NCI-H2196 treated with DMSO at 0.1 percent for 48 hours (cell line): ENCODE data around the gene CTPS1.

Experiments
- DNase-seq: peaks from one replicate; lab custom pipeline; 2025; ENCODE audit not compliant: unreplicated experiment; lab: John Stamatoyannopoulos, UW

The CTPS1 gene

DNA sequence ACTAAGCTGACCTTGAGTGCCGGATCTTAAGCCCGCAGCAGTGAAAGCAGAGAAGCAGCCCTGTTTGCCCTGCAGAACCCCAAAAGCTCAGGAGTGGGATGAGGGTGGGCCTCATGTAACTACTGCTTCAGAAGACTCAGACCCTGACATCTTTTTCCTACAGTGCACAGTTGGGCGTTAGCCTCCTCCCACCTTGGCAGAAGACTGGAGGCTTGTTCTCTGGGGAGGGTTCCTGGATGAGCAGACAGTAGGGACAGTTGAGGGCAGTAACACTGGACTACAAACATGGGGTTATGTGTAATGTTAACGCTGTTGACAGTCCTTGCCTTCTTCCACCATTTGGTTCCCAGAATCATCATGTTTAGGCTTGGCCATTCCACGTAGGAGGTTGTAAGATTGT is 9.6 kb downstream of the CTPS1 start:
- DNase-seq: no peak

DNA sequence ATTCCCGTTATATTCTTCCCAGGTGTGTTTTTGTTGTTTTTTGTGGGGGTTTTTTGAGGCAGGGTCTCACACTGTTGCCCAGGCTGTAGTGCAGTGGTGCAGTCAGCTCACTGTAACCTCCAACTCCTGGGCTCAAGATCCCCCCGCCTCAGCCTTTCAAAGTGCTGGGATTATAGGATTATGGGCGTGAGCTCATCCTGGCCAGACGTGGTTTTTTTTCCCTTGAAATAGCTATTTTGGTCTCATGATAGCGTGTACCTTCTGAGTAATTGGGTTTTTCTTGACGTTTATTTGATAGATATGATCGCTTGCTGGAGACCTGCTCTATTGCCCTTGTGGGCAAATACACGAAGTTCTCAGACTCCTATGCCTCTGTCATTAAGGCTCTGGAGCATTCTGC is 17.6 kb downstream of the CTPS1 start:
- no peak for DNase-seq

DNA sequence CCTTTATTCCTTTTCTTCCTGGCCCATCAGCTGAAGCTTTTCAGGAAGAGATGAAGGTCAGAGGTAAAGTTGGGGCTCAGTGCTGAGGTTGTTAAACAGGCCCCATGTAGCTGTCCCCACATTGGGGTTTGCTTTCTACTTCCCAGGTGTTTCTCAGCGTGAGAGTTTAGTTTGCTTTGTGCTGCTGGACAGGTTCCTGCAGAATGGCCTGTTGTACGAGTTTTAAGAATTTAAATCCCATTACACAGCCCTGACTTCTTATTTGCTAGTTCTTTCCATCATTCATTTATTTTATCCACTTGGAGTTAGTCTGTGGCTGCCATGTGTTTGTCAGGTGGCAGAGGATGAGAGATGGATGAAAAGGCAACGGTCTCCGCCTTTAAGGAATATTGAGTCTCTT is 19.2 kb downstream of the CTPS1 start:
- DNase-seq: no peak

DNA sequence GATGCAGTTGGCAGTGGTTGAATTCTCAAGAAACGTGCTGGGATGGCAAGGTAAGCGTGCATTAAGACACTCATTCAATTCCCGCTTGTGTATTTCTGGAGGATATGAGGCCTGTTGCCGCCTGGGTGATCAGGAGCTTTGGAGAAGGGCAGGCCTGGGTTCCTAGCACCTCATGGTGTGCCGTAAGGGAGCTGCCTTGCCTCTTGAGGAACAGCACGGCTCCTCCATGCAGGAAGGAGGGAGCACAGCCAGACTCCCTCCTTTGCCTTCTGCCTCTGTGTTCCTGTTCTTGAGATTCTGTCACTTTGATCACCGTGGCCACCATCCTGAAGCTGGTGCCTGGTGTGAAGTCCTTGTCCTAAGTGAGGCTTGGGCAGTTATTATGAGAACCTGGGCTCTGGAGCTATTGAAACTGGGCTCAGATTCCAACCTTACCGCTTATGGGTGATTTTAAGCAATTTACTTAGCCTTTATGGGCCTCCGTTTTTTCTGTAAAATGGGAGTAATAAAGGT is 23.7 kb downstream of the CTPS1 start:
- DNase-seq: no peak

DNA sequence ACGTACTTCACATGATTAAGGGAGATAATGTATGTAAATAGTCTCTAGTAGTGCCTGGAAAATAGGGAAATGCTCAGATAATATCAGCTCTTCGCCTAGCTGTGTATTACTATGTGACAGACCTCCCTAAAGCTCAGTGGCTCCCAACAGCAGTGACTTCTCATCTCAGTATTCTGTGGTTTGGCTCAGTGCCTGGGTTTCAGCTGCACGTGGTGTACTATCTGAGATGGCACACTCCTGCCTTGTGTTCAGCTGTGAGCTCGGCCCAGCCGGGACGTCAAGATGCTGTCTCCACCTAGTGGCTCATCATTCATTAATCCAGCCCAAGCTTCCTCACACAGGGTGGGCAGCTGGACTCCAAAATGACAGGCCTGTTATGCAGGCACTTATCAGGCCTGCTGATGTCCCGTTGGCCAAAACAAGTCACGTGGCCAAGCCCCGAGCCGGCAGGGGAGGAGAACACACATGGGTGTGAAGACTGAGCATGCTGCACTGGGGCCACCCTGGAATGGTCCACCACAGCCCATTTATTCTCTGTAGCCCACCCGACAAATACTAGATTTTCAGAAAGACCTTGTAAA is 24.2 kb downstream of the CTPS1 start:
- peak; percentile 90 for DNase-seq

DNA sequence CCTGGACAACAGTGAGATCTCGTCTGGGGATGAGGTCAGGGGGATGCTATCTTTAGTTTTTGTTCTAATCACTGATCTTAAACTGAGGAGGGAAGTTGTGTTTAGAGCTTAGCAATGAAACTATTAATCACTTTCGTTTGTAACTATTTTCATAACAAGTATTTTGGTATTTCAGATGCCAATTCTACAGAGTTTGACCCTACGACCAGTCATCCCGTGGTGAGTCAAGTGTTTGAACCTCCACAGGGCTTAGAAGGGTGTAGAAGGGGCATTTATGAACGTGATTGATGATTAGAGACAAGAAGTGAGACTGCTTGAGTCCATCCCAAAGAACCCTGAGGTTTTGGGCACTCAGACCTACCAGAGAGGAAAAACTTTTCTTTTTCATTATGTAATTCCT is 26.4 kb downstream of the CTPS1 start:
- DNase-seq: no peak

DNA sequence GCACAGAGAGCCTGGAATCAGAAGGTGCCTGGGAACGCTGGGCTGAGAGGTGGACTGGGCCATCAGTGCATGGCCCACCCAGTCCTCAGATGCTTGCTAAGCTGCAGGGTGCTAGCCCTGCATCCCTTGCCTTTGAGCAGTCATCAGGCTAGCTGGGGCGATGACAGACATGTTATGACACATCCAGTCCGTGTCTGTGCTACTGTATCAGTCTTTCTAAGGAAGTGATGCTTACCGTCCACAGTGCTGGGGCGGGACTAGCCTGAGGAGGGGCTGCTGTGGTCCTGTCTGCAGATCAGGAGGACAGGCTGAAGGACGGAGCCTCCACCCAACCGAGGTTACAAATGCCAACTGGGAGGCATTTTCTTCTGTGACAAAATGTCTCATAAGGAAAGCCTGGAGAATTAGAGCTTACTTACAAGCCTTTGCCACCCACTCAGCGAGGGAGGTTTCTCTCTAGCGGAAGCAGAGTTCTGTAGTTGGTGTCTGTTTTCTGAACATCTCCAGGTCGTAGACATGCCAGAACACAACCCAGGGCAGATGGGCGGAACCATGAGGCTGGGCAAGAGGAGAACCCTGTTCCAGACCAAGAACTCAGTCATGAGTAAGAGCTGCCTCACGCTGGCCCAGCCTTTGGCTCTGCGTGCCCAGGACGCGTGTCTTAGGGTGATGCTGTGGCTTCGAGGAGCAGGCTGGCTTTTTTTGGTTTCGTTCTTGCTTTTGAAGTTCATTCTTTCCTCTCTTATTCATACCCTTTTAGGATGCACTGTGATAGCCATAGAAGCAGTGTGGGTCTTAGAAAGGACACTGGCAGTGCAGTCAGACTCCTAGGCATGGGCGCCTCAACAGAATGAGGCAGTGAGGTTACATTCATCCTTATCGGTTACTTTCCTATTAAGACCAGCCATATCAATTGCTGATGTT is 27.7 kb downstream of the CTPS1 start:
- no peak for DNase-seq

DNA sequence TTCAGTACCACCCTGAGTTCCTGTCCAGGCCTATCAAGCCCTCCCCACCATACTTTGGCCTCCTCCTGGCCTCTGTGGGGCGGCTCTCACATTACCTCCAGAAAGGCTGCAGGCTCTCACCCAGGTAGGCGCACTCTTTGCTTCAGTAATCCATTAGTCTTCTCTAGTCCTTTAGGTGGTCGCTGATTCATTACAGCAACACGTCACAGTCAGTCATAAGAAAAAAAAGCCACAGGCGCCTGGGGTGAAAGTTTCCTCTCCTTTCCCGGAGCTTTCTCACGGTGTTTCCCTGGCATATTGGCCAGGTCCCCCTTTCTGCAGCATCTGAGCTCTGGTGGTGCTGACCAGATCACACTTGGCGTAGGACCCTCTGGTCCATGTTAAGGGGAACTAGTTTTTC is 30.0 kb downstream of the CTPS1 start:
- DNase-seq: no peak

DNA sequence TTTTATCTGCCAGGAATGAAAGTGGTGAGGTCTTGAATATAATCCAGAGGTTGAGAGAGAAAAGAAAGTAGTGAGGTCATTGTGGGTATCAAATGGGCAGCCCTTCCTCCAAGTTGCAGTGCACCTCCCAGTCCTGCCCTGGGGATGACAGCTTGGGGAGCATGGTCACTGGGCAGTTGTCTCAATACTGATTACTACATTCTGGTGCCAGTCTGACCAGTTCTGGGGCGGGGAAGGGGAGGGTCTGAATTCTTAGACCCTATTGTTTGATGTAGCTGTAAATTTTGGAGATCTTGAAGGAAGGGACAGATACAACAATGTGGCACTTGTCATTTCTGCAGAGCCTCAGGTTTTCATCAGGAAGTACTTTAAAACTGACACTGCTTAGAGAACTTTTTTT is 30.8 kb downstream of the CTPS1 start:
- no peak for DNase-seq

DNA sequence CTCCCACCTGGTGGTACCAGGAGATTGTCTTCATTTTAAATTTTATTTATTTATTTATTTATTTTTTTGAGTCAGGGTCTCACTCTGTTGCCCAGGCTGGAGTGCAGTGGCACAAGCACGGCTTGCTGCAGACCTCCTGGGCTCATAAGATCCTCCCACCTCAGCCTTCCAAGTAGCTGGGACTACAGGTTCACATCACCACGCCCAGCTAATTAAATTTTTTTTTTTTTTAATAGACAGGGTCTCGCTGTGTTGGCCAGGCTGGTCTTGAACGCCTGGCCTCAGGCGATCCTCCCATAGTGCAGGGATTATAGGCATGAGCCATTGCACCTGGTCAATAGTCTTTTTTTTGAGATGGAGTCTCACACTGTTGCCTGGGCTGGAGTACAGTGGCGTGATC is 33.5 kb downstream of the CTPS1 start:
- no peak for DNase-seq

DNA sequence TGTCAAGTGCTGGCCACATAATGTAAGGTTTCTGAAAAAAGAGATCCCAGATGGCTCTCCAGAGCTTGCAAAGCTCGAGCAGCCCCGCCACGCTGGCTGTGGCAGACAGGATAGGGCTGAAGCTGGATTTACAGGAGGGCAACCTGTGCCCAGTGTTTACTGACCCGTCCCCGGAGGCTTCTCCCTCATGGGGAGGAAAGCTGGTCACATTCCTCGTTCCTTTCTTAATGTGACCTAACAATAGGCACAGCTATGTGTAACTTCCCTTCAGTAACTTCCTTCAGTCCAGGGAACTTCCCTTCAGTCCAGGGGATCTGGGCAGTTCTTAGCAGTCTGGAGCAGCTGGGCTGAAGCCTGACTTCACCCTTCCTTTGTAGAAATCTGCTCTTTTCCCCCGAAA is 34.3 kb downstream of the CTPS1 start:
- DNase-seq: no peak

DNA sequence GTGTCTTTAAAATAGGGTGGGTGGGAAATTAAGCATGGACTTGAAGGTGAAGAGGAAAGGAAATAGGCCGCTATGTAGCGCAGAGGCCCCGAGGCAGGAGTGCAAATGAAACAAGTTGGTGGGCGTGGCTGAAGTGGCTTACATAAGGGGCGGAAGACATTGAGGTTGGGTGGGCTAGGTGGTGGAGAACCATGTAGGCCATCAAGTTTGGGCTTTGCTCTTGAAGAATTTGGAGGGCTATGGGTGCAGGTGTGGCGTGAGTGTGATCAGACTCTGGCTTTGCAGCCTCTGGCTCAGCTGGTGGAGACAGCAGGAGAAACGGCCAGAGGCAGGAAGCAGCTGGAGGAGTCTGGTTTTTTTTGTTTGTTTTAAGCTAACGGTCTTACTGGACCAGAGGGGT is 35.4 kb downstream of the CTPS1 start:
- no peak for DNase-seq

DNA sequence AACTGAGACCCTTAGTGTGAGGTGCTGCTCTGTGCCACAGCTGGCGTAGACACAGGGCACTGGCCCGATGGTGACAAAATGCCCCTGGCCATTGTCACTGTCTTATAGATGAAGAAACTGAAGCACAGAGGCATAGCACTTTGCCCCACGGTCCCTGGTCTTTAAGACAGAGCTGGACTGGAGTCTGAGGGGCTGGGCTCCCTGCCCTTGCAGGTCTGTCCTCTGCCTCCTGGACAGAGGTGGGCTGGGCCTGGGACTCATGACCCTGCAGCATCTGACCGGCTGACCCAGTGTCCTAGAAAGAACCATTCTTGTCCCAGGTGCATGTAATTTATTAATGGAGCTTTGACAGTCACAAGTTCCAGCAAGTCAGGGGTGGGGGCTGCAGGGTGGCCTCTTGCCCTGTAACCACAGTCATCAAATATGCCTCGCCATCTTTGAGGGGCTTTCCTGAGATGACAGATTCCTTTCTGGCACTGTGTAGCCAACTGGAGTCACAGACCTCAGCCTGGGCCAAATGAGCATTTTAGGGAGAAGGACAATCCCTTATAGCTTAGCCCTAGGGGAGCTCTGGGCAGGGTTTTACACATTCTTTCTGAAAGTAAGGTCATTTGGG is 35.9 kb downstream of the CTPS1 start:
- no peak for DNase-seq

DNA sequence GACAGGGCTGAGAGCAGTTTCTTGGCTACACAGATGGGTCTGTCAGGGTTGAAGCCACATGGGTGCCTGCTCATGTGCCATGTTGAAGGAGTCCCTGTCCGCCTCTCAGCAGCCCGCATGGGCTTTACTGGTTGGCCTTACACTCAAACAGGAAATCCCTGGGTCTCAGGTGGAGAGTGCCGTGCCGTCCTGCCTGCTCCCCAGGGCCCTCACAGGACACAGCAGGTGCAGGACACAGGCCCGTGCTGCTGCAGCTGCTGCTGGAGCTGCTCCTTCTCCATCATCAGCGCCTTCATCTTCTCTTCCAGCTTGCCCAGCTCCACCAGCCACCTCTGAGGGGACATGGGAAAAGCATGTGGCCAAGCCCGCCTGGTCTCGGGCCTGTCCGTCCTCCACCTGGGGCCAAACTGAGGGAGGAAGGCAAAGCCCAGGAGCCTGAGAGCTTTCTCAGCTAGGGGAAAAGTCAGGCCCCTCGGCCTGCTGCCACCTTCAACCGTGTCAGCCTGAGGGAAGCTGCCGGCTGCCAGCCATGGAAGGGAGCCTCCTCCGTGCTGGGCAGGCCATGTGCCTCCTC is 36.5 kb downstream of the CTPS1 start:
- no peak for DNase-seq

DNA sequence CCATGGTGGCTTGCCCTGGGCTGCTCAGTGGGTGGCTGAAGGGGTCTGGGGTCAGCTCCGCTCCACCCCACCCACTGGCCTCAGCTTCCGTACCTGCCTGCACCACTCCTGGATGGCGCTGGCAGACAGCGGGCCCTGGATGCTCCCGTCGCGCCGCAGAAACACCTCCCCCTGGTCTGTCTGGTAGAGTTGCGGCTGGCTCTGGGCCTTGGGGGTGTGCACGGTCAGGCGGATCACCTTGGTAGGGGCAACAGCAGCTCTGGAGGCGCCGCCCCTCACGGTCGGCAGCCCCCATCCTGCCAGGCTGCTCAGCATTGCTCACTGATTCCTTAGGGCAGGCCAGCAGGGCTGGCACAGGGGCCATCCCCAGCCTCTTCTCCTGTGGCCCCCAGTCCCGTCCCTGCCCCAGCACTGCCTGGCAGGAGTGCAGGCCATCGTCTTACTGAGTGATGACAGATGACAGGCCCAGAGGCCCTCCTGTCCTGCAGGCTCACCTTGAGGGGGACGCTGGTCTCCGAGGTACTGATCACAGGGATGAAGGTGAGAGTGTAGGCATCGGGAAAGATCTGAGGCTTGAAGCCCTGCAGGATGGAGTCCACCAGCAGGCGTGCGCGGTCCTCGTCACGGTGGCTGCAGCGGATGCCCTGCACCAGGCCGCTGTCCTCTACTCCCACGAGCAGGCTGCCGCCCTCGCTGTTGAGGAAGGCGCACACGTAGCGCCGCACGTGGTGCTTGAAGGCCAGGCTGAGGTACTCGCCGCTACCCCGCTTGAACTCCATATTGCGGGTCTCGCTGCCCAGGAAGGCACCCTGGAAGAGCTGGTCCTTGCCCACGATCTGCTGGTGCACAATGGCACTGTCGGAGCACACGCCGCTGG is 37.9 kb downstream of the CTPS1 start:
- no peak for DNase-seq

DNA sequence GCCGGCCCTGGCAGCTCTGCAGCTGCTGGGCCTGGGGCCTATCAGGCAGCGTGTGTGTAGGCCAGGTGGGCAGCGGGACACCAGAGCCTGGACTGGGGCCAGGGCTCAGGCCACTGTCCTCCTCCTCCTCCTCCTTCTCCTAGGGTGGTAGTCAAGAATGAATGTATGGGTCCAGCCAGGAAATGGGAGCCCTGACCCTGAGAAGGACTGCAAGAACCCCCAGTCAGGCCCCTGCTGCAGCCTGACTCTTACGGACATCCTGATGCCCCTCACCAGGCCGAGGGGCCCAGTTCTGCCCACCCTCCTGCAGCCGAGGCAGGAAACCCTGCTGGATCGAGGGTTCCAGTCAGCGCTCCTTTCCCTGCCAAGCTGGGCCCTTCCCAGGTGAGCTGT is 38.5 kb downstream of the CTPS1 start:
- no peak for DNase-seq

DNA sequence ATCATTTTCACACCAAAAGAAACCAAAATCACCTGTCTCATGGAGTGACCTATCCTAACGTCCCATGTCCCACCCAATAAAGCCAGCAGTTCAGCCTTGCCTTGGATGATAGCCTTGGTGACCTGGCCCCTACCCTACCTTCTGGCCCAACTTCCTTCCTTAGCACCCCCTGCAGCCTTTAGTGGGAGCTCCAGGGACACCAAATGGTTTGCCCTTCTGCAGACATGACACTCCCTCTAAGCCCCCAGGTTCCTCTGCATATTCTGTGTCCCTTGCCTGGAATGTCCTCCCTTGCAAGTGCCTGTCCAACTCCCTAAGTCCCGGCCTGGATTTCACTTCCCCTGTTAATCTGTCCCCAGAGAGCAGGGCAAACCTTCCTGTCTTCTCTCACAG is 39.9 kb downstream of the CTPS1 start:
- DNase-seq: no peak

DNA sequence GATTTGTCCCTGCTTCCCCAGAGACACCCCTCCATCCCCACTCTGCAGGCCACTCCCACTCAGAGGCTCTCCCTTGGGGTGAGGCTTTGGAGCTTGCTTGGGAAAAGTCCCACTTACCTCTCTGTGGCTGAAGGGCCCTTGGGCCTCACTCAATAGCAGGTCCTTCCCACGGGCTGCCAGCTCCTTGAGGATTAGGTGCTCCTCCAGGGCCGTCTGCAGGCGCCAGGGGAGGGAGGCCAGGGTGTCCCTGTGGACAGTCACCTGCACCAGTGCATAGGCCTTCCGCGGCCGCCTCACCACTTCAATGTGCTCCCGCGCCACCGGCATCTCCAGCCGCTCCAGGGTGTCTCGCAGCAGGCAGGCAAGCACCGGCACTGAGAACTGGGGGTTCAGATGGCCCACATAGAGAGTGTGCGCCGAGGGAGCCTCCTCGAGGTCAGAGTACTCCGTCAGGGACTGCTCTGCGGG is 40.6 kb downstream of the CTPS1 start:
- DNase-seq: no peak

DNA sequence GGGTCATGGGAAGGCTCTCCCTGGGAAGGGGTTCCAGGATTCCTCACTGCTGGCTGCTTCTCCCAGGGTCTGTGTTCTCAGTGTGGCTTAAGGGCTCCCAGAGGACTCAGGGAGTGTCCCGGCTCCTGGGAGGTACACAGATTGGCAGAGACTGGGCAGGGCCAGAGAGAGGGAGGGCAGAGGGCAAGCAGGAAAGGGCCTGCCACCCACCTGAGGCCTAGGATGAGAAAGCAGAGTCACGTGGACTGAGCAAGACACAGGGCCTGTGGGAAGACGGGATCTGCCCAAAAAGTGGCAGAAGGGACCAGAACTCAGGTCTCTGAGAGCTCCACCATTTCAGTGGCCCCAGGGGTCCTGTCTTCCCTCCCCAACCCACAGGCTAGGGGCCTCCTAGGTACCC is 41.2 kb downstream of the CTPS1 start:
- DNase-seq: no peak

DNA sequence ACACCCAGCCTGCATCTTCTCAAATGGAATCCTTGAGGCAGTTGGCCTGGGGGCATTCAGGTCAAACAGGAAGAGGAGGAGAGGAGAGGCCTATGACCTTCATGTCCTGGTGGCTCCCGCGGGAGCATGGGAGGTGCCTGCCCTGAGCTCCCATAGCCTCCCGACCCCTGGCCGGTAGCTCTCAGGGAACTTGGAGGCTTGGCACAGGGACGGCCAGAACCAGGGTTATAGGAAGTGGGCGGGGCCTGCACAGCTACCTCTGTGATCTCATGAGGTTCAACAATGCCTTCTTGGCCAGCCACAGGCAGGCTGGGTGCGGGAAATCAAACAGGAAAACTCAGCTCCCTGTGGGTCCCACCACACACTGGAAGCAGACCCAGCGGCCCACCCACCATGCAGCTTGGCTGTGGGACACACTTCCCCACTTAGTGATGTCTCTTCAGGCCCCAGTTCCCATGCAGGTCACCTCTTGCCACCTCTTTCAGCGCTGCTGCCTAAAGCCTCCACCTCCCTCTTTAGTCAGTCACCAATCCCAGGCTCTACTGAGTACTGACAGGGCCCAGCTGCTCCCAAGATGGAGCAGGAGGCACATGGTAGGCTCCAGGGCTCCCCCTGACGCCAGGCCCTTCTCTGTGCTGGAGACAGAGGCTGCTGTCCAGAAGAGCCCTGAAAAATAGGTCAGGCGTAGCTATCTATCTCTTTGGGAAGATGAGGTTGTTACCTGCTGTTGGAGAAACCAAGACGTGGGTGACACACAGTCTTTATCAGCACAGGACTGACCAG is 42.2 kb downstream of the CTPS1 start, which contains the start of gene SLFNL1:
Gene SLFNL1 (minus strand): TSS at position 200 of the 783 bp plus-strand sequence. CDS start 1,065 bp downstream, outside the sequence.
- no peak for DNase-seq
